Medulla oblongata (tissue), 1 donor: ENCODE data around the gene FBXO21.

Source experiments
- DNase-seq: peaks from one replicate; pipeline ENCODE4 v3.0.0-alpha.2; 2015; ENCODE audit errors: extremely low spot score

FBXO21 gene

DNA sequence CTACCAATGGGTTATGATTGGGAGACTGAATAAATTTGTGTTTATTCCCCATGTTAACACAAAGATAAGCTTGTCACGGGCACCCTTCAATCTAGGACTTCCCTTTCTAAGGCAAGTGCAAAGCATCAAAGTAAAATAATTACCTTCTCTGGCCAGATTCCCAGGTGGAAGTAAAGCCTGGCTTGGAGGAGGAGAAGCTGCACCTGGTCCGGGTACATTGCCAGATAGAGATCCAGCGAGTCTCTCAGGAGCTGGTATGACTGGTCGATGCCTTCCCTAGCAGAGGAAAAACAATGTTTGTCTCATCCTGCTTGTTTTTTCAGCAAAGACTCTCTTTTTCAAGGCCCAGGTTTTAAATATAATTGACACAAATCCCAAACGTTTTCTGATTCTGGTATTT lies 24.9 kb downstream of the FBXO21 start:
- no peak for DNase-seq

DNA sequence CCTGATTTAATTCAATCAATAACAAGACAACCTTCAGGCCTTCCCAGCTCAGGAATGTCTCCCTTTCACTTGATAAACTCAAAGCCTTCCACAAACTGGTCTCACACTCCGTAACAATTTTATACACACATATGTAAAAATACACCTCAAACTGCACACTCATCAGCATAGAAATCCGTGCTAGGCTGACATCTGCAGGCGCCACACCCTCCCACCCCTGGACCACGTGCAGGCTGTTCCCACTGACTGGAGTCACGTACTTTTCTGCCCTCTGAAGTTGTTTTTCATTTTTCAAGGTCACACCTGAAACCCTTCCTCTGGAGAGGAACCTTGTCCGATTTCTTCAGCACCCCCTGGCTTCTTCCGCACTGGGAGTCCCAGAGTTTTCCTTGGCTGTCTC lies 27.6 kb downstream of the FBXO21 start:
- no peak for DNase-seq

DNA sequence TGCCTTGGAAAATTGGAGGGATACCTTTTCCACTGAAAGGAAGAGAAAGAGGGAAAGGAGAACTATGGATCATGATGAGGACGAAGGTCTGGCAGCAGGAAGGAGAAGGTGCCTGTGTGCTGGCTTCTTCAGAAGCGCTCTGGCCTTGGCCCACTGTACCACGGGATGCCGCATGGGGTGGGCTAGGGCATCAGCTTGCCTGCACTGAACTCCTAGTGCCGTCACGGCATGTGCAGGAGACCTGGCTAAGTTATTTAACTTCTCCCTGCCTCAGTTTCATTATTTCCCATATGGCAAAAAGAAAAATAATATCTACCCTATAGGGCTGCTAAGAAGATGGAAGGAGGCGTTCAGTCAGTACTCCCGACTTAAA lies 28.1 kb downstream of the FBXO21 start:
- no peak for DNase-seq

DNA sequence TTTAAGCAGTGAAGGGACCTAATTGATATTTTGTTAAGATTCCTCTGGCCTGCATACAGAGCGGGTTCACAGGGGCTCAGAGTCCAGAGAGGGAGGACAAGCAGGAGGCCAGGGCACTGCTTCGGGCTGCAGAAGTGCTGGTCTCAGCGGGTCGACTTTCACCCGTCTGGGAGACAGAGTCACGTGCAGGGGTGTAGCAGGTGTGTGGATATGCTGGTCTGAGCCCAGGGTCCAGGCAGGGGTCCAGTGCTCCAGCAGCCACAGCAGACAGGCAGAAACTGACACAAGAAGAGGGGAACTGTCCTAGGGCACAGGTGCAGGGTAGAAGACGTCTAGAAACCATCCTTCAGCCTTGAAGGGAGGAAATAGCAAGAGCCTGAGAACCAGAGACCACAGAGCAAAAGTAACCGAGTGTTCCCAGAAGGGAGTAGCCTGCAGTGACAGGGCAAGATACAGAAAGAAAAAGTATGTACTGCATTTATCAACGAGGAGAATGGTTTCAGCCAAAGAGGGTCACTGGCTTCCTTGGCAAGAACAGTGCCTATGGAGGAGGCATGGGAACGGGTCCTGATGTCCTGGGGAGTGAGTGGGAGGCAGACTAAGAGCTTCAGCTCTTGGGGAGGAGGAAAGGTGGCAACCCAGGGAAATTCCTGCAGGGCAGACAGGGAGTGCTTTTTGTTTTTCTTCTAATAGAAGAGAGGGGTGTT lies 28.7 kb downstream of the FBXO21 start:
- no peak for DNase-seq

DNA sequence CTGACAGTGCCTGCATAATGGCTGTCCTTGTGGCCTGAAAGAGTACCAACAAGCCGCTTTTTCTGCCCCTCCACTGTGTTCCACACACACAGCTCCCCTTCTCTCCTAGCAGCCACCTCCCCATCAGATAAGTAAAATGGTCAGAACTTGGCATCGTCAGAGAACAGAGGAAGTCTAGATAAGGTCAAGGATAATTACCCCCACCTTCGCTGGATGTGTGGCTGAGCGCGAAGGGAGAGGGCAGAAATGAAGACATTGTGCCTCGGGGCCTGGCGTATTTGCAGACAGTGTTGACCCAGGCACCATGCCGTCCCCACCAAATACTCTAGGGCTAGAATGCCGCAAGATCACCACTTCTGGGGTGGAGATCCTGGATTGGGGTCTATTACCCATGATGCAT lies 30.6 kb downstream of the FBXO21 start:
- no peak for DNase-seq

DNA sequence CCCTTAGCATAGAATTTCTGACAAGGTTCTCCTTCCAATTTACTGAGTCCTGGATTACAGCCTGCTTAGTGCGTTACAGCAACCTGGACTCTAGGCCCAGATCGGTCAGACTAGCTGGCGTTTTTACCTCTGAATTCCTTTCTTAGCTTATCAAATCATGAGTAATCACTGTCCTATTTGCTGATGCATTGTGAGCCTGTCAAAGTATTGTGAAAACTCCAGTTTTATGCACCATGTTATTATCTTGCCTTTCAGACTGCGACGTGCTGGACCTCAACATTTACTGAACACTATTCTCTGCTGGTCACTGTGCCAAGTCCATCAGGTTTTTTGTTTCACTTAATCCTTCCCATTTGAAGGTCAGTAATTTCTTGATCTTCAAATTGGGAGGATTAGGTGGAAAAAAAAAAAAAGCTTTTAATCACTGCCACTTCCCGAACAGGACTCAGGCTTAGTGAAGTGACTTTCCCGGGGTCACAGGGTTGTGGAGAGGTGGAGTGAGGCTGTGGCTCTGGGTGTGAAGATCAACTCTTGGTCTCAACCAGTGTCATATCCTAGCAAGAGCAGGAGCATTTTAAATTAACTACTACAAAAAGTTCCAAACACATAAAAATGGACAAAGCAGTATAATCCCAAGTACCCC lies 31.2 kb downstream of the FBXO21 start:
- no peak for DNase-seq

DNA sequence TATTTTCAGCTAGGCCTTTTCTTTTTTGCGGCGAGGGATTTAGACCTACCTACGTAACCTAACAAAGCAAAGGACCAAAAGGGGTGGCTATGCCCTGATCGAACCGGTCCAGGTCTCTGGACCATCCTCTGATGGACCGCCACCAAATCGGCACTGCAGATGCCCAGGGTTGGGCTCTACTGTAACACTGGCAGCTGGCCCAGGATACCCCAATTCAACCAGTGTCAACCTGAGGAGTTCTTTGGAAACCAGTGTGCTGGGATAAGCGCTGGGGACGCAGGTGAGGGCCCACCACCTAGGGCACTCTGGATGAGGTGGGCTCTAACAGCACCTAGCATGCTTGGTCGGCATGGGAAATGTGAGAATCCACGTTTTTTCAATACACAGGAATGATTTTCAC lies 32.2 kb downstream of the FBXO21 start:
- DNase-seq = no peak

DNA sequence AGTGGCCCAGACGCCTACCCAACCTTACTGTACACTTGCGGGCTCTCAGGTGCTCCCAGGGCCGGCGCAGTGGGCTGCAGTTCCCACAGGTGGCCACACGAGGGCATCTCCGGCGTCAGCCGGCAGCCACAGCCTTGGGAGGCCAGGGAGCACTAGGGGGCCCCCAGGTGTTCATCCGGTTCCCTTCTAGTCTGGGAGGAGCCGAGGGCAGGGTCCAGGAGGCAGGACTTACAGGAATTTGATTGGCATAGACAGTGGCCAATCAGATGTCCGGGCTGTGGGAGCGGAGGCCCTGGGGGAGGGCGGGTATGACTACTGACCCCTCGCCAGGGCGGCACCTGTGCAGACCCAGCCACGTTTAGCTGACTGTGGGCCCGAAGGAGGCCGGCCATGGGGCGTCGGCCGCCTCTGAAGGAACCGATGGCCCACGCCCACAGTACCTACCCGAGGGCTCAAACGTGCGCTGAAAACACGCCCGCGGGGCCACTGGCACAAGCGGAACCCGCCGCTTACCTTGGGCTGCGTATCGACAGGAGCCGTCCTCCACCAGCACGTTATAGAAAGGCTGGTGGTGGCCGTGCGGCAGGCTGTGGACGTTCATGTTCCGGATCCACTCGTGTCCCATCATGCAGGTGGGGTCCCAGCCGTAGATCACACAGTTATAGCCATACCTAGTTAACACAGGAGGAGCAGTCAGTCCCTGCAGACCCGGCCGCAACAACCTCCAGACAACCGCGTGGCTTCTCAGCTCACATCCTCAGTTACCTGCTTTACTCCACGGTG lies 34.8 kb downstream of the FBXO21 start:
- no peak for DNase-seq

DNA sequence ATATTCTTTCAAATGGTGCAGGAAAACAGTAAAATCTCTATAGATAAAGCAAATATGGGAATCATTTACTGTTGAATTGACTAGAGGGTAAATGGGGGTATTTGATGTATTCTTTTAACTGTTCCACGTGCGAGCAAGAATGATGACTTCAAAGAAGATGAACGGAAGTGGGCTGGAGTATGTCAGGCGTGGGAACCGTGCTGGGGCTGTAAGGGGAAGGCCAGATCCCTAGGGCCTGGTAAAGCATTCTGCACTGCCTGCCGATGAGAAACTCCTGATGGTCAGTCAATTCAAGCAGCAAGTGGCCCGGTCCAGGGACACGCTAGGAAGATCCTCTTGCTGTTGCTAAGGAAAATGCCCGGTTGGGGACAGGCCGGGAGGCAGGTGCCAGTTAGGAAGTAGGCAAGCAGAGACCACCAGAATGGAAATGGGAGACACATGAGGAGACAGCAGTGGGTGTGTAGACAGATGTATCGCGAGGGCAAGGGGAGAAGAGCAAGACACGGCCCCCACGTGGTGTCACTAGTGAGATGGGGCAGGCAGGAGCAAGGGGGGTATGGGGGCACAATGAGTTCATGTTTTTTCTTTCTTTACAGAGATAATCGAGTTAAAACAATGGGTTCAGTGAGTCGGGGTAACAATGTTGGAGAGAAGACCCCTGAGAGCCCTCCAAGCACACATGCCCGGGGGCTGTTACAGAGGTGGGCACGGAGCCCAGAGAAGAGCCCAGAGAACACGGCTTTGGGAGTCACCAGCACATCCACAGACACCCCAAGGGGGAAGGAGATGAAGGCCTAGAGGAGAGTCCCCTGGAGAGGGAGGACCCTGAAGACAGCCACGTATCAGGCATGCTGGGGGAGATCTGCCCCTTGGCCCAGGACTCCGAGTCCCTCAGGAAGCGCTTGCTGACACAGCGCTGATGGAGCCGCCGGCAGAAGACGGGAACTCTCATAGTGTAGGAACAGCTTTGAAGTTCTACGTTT lies 37.2 kb downstream of the FBXO21 start:
- DNase-seq = no peak

DNA sequence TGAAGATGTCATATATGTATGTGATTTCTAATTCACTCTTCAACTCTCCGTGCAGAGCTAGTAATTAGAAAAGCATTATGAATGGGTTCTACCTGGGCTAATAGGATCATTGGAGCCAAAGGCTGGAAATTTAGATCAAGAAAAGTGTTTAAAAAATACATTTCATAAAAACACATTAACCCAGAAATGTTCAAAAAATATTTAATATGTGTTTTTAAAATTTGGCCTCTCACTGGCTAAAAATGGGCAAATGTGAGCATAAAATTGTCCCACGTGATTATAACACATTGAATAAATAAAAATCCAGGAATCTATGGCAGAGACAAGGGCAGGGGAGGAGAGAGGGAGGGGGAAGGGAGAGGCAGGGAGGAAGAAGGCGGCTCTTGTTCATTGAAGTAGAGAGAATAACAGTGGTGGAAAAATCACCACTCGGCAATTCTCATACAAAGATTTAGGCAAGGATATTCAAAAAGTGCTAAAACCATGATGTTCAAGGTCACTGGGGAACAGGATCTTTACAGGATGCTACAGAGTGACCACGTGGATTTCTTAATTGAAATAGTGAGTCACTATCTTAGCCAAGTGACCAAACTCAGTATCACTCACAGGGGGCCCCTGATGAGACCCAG lies 38.8 kb downstream of the FBXO21 start:
- DNase-seq = no peak

DNA sequence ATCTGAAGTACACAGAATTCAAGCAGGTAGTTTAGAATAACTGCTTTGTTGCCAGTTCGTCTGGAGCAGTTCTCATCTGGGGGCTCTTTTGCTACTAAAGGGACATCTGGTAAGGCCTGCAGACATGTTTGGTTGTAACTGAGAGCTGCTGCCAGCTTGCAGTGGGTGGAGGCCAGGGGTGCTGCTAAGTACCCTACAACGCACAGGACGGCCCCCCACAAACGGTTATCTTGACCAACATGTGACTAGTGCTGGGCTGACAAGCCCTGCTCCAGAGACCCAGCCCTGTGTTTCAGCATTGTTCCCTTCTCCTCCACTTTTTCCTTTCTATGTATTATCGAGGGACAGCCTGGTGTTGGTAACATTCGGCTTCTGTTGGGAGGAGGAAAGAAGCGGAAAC lies 40.8 kb downstream of the FBXO21 start:
- no peak for DNase-seq

DNA sequence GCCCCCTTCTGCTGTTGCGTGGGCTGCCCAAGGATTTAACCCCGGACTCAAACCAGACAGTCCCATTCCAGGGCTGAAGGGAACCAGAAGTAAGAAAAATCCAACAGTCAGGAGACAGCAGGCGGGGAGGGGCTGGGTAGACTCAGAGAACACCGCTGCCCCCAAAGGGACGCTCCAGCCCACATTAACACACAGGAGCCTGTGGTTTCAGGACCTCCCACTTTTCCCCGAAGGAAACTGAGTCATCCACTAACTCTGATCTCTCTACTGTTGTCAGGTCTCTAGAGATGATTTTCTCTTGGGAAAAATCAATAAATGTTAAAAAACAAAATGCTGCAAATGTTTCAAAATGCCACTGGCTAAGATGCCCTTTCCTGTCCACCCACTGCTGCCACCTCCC lies 41.6 kb downstream of the FBXO21 start:
- no peak for DNase-seq

DNA sequence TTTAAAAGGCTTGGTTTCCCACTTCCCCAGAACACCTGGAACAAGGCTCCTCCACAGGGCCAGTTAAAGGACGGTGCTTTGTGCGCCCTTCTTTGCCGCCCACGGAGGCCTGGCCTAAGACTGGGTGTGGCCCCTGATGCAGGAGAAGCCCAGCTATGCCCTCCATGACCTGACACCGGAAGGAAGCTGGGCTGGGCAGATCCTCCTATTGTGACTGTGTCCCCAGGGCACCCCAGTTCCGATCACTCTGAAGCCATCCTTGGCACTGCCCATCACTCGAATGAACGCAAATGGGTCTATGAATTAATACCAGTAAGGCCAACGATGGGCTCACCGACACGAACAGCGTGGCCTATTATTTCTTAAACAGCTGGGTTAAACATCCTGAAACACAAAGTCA lies 42.6 kb downstream of the FBXO21 start:
- DNase-seq = no peak

DNA sequence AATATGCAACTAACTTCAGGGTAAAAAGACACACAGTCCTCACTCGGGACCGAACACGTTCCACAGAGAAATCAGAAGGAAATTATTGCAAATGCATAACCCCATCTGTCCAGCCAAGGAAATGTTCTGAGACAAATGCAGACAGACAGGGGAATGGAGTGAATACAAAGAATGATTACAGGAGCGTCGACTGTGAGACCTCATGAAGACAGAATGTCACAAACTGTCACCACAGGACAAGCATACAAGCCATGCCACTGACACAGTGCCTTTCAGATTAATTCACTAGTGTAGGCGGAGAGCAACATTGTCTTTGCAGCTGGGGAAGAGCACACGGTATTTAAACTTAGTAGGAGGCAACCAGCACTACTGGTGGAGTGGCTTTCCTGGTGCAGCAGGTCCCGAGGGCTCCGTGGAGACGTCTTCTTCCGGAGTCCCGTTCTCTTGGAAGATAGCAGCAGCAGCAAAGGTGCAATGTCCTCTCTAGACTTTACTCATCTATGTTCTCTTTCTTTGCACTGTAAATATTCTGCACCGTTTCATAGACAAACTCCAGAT lies 44.6 kb downstream of the FBXO21 start:
- no peak for DNase-seq

DNA sequence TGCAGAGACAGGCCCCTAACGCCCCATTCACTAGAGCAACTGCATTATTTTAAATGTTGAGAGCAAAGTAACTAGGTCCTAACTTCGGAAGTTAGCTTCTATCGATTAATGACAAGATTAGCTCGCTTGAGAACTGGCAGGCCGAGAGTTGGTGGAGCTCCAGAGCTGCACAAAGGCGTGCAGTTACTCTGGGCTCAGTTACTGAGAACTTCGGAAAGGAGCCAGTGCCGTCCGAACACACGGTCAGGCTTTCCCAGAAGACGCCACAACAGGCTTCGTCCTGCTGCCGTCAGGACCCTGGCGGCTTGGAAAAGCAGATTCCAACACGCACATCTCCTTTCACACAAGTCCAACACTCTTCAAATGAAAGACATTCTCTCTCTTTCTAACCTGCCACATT lies 45.7 kb downstream of the FBXO21 start:
- peak; percentile 77 for DNase-seq

DNA sequence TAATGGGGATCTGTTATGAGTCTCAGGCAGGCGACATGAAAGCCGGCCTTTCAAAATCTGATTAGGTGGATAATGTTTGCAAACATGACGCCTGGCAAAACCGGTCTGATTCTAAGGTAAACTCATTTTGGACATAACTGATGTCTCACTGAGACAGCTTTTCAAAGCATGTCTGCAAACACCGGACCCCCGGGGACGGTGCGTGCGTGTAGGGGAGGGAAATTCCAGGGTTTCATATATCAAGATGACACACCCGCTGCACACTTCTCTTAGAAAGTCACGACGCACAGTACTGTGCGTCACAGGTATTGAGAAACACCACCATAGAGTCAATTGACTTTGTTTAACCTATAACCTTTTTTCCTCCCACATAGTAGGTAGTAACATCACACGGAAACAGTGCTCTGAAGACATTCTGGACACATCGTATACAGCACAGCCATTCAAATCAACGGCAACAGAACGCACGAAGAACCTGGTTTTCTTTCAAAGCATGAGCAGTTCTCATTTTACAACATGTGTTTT lies 47.2 kb downstream of the FBXO21 start:
- DNase-seq = no peak

DNA sequence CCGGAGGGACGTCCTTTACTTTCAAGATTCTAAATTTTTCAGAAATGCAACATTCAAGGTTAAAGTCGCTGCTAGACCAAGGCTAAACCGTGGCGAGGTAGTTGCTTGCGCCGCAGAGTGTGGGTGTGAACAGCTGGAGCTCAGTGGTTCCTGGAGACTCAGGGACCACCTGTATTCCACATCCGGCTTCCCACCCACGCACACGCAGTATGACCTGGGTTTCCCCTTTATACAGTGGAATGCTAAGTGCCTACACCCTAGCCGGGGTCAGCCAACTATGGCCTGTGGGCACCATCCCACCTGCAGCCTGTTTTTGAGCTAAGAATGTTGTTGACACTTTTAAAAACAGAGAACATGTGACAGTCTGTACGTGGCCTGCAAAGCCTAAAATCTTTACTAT lies 48.2 kb downstream of the FBXO21 start:
- no peak for DNase-seq

DNA sequence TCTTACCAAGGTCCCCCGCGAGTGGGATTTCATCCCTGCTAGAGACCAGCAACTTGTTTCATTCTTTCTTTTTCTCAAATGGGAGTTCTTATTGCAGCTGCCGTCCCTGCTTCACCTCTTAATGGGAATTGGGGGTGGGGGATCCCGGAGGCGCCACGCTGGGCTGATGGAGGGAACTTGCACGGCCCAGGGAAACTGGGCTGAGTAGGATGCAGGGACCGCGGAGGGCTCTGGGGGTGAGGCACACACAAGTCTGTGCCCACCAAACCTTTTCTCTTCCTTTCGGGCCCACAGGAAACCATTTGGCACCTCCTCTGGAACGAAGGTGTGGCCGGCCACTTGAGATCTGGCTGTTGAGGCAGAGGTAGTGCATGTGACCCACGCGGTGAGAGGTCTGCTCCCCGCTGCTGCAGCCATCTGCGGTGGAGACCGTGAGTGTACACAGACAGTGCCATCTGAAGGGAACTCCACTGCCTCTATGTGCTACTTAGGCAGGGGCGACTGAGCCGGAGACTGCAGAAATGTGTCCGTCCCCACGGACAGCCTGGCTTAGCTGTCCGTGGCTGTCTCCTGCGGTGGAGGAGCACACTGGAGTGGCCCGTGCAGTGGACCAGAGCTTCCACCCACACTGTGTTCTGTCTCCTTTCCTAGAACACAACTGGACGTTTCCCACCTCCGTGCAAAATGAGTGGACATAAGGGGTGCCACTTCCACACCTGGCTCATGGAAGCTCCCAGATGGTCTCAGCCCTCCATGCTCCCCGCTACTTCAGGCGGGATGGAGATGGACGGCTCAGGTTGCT lies 49.0 kb downstream of the FBXO21 start:
- DNase-seq = no peak

DNA sequence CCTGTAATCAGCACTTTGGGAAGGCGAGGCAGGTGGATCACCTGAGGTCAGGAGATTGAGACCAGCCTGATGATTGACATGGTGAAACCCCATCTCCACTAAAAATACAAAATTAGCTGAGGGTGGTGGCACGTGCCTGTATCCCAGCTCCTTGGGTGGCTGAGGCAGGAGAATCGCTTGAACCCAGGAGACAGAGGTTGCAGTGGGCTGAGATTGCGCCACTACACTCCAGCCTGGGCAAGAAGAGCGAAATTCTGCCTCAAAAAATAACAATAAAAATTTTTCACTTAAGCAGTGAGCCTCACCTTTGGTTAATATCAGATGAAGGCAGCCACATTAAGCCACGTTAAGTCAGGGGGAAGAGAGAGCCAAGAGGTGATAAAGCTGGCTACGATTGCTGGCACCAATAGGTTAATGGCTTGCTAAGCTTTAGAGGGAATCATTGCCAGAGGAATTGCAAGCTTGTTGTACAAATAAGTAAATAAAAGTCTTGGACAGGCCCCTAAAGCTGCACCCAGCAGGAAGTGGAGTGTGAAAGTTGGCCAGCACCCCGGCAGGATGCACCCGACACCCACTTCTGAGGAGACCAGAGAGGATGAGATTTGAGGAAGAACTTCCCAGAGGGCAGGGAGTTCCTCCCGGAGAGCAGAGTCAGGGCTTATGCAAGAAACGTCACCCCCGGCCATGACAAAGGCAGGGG lies 49.7 kb downstream of the FBXO21 start:
- DNase-seq = no peak
